ENCODE data around the gene MSH5. TPM values are rescaled to one million over a fixed set of nuclear protein-coding genes. Genes with fewer than 3 reads are reported as not detected.
"Not testable (repeated sequence)": the region's sequence is repeated elsewhere in the genome, so short reads cannot be mapped to it uniquely, and the experiment has no call there.

Gene MSH5
- total RNA-seq, 3 donors from 2014 or later (not counting 1 experiment from before 2014, with no cell fraction given): 28.2 to 44.6 (median 43.7) TPM

DNA sequence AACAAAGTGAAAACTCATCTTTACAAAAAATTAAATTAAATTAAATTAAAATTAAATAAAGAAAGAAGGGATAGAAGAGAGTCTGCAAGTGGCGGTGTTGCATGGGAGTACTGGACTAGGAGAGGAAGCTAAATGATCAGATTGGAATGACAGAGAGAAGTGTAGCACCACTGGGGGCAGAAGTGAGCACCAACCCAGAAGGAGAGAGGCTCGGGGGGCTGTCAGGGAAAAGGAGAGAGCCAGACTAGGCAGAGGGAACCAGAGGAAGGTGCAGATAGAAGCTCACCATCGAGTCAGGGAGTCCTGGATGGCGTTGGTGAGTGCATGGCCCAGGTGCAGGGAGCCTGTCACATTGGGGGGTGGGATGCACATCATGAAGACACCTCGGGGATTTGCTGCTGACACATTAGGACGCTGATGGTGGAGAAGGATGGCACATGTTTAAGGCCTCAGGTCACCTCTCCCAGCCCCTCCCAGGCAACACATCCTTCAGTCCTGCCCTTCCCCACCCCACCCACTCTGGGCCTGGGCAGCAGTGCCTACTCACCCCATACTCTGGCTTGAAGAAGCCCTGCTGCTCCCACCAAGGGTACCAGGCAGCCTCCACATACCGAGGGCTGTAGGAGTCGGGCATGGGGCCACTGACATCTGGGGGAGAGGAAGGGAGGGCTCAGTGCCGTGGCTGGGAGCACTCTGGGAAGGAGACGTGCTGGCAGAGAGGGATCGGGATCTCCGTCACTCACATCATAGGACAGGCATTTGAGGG lies 51.7 kb downstream of the MSH5 start:
- WGBS (ENCODE audit: insufficient coverage): 83% methylated on average over 12 of the region's 12 CpGs
- no peak for ATAC-seq
- H3K4me3 Mint-ChIP-seq: no peak overlapping the region

DNA sequence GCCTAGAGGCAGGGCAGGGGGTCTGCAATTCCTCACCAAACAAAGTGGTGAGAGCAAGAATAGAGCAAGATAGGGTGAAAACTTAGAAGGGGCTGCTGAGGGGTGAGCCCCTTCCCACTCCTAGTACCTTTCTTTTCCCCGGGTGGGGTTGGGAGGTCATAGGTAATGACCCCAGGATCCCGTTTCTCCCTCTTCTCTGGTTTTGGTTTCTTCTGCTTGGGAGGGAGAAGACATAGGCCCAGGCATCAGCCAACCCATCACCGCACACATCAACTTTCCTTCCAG lies 52.2 kb downstream of the MSH5 start:
- ATAC-seq (no peak), DNase-seq (no peak)
- intact Hi-C loops (cut with micrococcal nuclease): no loop called here
- Mint-ChIP-seq H3K27ac (no peak overlapping the region), H3K9me3 (no peaks in the 10 kb centered on the region), H3K4me3 (no peak overlapping the region), H3K27me3 (ENCODE audit: low read depth in 2 of 2) (no peaks in the 10 kb centered on the region), H3K4me1 (peaks cover 24 to 28% of the 10 kb centered on the region in 2 donors), H3K36me3 (peaks cover 7% of the 10 kb centered on the region)
- peaks cover 10% of the 10 kb centered on the region for H3K36me3 ChIP-seq (ENCODE audit: control insufficient read depth, insufficient read depth, low read length)
- H3K27me3 ChIP-seq (ENCODE audit: control insufficient read depth, insufficient read depth, low read length): no peaks in the 10 kb centered on the region
- TF ChIP-seq, protein P1, sequence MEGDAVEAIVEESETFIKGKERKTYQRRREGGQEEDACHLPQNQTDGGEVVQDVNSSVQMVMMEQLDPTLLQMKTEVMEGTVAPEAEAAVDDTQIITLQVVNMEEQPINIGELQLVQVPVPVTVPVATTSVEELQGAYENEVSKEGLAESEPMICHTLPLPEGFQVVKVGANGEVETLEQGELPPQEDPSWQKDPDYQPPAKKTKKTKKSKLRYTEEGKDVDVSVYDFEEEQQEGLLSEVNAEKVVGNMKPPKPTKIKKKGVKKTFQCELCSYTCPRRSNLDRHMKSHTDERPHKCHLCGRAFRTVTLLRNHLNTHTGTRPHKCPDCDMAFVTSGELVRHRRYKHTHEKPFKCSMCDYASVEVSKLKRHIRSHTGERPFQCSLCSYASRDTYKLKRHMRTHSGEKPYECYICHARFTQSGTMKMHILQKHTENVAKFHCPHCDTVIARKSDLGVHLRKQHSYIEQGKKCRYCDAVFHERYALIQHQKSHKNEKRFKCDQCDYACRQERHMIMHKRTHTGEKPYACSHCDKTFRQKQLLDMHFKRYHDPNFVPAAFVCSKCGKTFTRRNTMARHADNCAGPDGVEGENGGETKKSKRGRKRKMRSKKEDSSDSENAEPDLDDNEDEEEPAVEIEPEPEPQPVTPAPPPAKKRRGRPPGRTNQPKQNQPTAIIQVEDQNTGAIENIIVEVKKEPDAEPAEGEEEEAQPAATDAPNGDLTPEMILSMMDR (IDR thresholded peaks at IDR 0.05): no peak
- H3K9me3 ChIP-seq (ENCODE audit: control insufficient read depth, insufficient read depth, low read length): no peaks in the 10 kb centered on the region
- H3K27ac ChIP-seq (ENCODE audit: low read length): no peak overlapping the region
- no peak overlapping the region for H3K4me3 ChIP-seq (ENCODE audit: low read length)
- peaks cover 21% of the 10 kb centered on the region for H3K4me1 ChIP-seq (ENCODE audit: control insufficient read depth, insufficient read depth, low read length)
- WGBS (ENCODE audit: insufficient coverage): 100% methylated on average over 1 of the region's 3 CpGs

More for the DNA sequence above, 51.7 kb downstream of the MSH5 start:
- Histone ChIP-seq H3K4me3 (ENCODE audit: low read length) (no peak overlapping the region), H3K4me1 (ENCODE audit: control insufficient read depth, insufficient read depth, low read length) (peaks cover 19% of the 10 kb centered on the region), H3K27me3 (ENCODE audit: control insufficient read depth, insufficient read depth, low read length) (no peaks in the 10 kb centered on the region), H3K36me3 (ENCODE audit: control insufficient read depth, insufficient read depth, low read length) (peaks cover 10% of the 10 kb centered on the region), H3K27ac (ENCODE audit: low read length) (no peak overlapping the region), H3K9me3 (ENCODE audit: control insufficient read depth, insufficient read depth, low read length) (no peaks in the 10 kb centered on the region)
- peaks cover 24% of the 10 kb centered on the region in 2 donors for H3K4me1 Mint-ChIP-seq
- no peaks in the 10 kb centered on the region for H3K9me3 Mint-ChIP-seq
- DNase-seq: peak in 1 of 2 donors; percentile 60
- no peaks in the 10 kb centered on the region for H3K27me3 Mint-ChIP-seq (ENCODE audit: low read depth in 2 of 2)
- H3K27ac Mint-ChIP-seq: peak overlapping the region in 1 of 2 donors; percentile 7
- intact Hi-C loops (cut with micrococcal nuclease): no loop called here
- H3K36me3 Mint-ChIP-seq: peaks cover 7% of the 10 kb centered on the region
- TF ChIP-seq, protein P1 (IDR thresholded peaks at IDR 0.05): no peak

DNA sequence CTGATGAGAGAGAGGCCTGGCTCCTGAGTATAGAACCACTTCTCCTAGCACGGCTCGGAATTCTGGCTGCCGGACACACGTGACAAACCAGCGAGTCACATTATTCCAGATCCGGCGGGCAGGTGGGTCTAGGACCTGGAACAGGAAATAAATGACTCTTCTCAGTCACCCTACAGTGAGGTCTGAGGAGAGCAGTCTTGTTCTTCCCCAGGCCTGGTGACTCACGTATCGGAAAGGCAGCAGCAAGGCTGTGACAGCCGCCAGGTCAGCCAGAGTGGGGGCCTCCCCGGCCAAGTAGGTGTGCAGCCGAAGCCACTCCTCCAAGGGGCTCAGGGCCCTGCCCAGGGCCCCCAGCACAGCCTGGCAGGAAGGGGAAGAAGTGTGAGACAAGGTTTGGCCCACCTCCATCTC lies 53.0 kb downstream of the MSH5 start:
- no peak overlapping the region for H3K4me3 Mint-ChIP-seq
- peak overlapping the region; percentile 13 for H3K27ac ChIP-seq (ENCODE audit: low read length)
- 68% methylated on average over 12 of the region's 12 CpGs for WGBS (ENCODE audit: insufficient coverage)
- H3K27me3 ChIP-seq (ENCODE audit: control insufficient read depth, insufficient read depth, low read length): no peaks in the 10 kb centered on the region
- no peak overlapping the region for H3K27ac Mint-ChIP-seq
- no peaks in the 10 kb centered on the region for H3K9me3 ChIP-seq (ENCODE audit: control insufficient read depth, insufficient read depth, low read length)
- H3K9me3 Mint-ChIP-seq: no peaks in the 10 kb centered on the region
- intact Hi-C loops (cut with micrococcal nuclease): no loop called here
- no peak for ATAC-seq
- TF ChIP-seq, protein P1 (IDR thresholded peaks at IDR 0.05): no peak
- no peaks in the 10 kb centered on the region for H3K27me3 Mint-ChIP-seq (ENCODE audit: low read depth in 2 of 2)
- no peak for DNase-seq
- H3K36me3 Mint-ChIP-seq: peaks cover 7% of the 10 kb centered on the region
- peaks cover 28% of the 10 kb centered on the region for H3K4me1 ChIP-seq (ENCODE audit: control insufficient read depth, insufficient read depth, low read length)
- no peak overlapping the region for H3K4me3 ChIP-seq (ENCODE audit: low read length)
- H3K36me3 ChIP-seq (ENCODE audit: control insufficient read depth, insufficient read depth, low read length): peaks cover 10% of the 10 kb centered on the region
- peaks cover 28 to 34% of the 10 kb centered on the region in 2 donors for H3K4me1 Mint-ChIP-seq

DNA sequence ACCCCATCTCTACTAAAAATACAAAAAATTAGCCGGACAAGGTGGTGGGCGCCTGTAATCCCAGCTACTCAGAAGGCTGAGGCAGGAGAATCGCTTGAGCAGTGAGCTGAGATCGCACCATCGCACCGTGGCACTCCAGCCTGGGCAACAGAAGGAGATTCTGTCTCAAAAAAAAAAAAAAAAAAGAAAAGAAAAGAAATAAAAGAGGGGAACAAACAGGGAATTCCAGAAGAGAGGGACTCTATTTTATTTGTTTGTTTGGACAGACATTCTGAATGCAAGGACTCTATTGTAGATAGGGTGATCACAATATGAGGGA lies 54.1 kb downstream of the MSH5 start:
- peaks cover 34% of the 10 kb centered on the region for H3K4me1 ChIP-seq (ENCODE audit: control insufficient read depth, insufficient read depth, low read length)
- intact Hi-C loops (cut with micrococcal nuclease); H3K9me3 ChIP-seq (ENCODE audit: control insufficient read depth, insufficient read depth, low read length); ATAC-seq; DNase-seq; H3K27me3 ChIP-seq (ENCODE audit: control insufficient read depth, insufficient read depth, low read length); H3K27me3 Mint-ChIP-seq (ENCODE audit: low read depth in 2 of 2); H3K9me3 Mint-ChIP-seq; H3K4me3 ChIP-seq (ENCODE audit: low read length); H3K36me3 Mint-ChIP-seq: not testable (repeated sequence)
- peaks cover 30 to 36% of the 10 kb centered on the region in 2 donors for H3K4me1 Mint-ChIP-seq
- H3K4me3 Mint-ChIP-seq: peak overlapping the region; percentile 68
- peaks cover 10% of the 10 kb centered on the region for H3K36me3 ChIP-seq (ENCODE audit: control insufficient read depth, insufficient read depth, low read length)
- peak overlapping the region; percentile 96 for H3K27ac Mint-ChIP-seq
- 97% methylated on average over 6 of the region's 6 CpGs for WGBS (ENCODE audit: insufficient coverage)
- peak overlapping the region; percentile 77 for H3K27ac ChIP-seq (ENCODE audit: low read length)
